WTC11 (cell line): ENCODE results near the gene TTC7B. TPM values are rescaled to one million over a fixed set of nuclear protein-coding genes. Genes with fewer than 3 reads are reported as not detected.

Source experiments
- ATAC-seq: fragments of 200-7000 bp; cut with Tn5 transposase; 2 replicates; pipeline ENCODE4 v1.10.0; 2021; ENCODE audit warnings: mild to moderate bottlenecking, moderate library complexity
- CTCF ChIA-PET: fragments of 300-600 bp; sonication (Branson Sonifier 250); formaldehyde crosslinking; loops from one replicate; lab custom pipeline; 2021; ENCODE audit warnings: antibody characterized with exemption; lab: Charles Lee
- POLR2A ChIA-PET: fragments of 350-600 bp; sonication (Branson Sonifier 250); formaldehyde crosslinking; loops from one replicate; lab custom pipeline; 2021; ENCODE audit warnings: antibody characterized with exemption; lab: Charles Lee
- DNase-seq: peaks from one replicate; pipeline ENCODE4 v3.0.0; 2021; ENCODE audit warnings: low spot score
- H3K27ac Mint-ChIP-seq: 2 replicates; pipeline ENCODE4 v1.8.0; 2021; ENCODE audit warnings: mixed read lengths
- H3K27me3 Mint-ChIP-seq: 2 replicates; pipeline ENCODE4 v1.8.0; 2021; ENCODE audit warnings: low read depth, mild to moderate bottlenecking, moderate library complexity, mixed read lengths
- H3K36me3 Mint-ChIP-seq: 2 replicates; pipeline ENCODE4 v1.8.0; 2021; ENCODE audit warnings: mixed read lengths
- H3K4me1 Mint-ChIP-seq: 2 replicates; pipeline ENCODE4 v1.8.0; 2022; ENCODE audit warnings: mixed read lengths
- H3K4me3 Mint-ChIP-seq: 2 replicates; pipeline ENCODE4 v1.8.0; 2021; ENCODE audit warnings: mild to moderate bottlenecking, moderate library complexity, mixed read lengths
- H3K9me3 Mint-ChIP-seq: 2 replicates; pipeline ENCODE4 v1.8.0; 2021; ENCODE audit warnings: mixed read lengths
- AFF4 ChIP-seq: sonication (generic); formaldehyde crosslinking; IDR thresholded peaks from 2 replicates; pipeline ENCODE4 v1.8.1; 2023; ENCODE audit warnings: mild to moderate bottlenecking, missing genetic modification reagents, borderline replicate concordance
- AR ChIP-seq: fragments of 250-450 bp; sonication (Bioruptor Pico); IDR thresholded peaks from 2 replicates; pipeline ENCODE4 v1.9.0; 2021; ENCODE audit warnings: mild to moderate bottlenecking
- CBFB ChIP-seq: sonication (generic); formaldehyde crosslinking; IDR thresholded peaks from 2 replicates; pipeline ENCODE4 v1.8.1; 2022; ENCODE audit warnings: mild to moderate bottlenecking, low read depth, missing genetic modification reagents
- CREB1 ChIP-seq: sonication (generic); formaldehyde crosslinking; IDR thresholded peaks from 2 replicates; pipeline ENCODE4 v1.8.0; 2023; ENCODE audit warnings: mild to moderate bottlenecking, missing genetic modification reagents
- HMGA2 ChIP-seq: fragments of 250-450 bp; sonication (Bioruptor Pico); IDR thresholded peaks from 2 replicates; pipeline ENCODE4 v1.4.0; 2021; ENCODE audit warnings: mild to moderate bottlenecking, moderate library complexity
- IRF1 ChIP-seq: sonication (generic); formaldehyde crosslinking; IDR thresholded peaks from 2 replicates; pipeline ENCODE4 v1.8.0; 2023; ENCODE audit warnings: missing genetic modification reagents
- JUN ChIP-seq: sonication (generic); formaldehyde crosslinking; IDR thresholded peaks from 2 replicates; pipeline ENCODE4 v1.8.0; 2023; ENCODE audit warnings: mild to moderate bottlenecking, missing genetic modification reagents
- MAX ChIP-seq: sonication (generic); formaldehyde crosslinking; IDR thresholded peaks from 2 replicates; pipeline ENCODE4 v1.8.0; 2022; ENCODE audit warnings: mild to moderate bottlenecking, missing genetic modification reagents
- MXD4 ChIP-seq: fragments of 250-450 bp; sonication (Bioruptor Pico); IDR thresholded peaks from 2 replicates; pipeline ENCODE4 v1.8.0; 2021; ENCODE audit warnings: mild to moderate bottlenecking, moderate library complexity, borderline replicate concordance
- NR1H2 ChIP-seq: sonication (generic); formaldehyde crosslinking; IDR thresholded peaks from 2 replicates; pipeline ENCODE4 v1.9.0; 2021; ENCODE audit warnings: mild to moderate bottlenecking, moderate library complexity, missing genetic modification reagents
- OVOL2 ChIP-seq: fragments of 250-450 bp; sonication (Bioruptor Pico); IDR thresholded peaks from 2 replicates; pipeline ENCODE4 v1.9.0; 2021; ENCODE audit warnings: mild to moderate bottlenecking, borderline replicate concordance
- SMAD4 ChIP-seq: sonication (generic); formaldehyde crosslinking; IDR thresholded peaks from 2 replicates; pipeline ENCODE4 v1.8.0; 2022; ENCODE audit warnings: mild to moderate bottlenecking, missing genetic modification reagents
- TCF7 ChIP-seq: sonication (generic); formaldehyde crosslinking; IDR thresholded peaks from 2 replicates; pipeline ENCODE4 v1.8.0; 2022; ENCODE audit warnings: mild to moderate bottlenecking, low read depth, missing genetic modification reagents, moderate library complexity
- TEAD4 ChIP-seq: sonication (generic); formaldehyde crosslinking; IDR thresholded peaks from 2 replicates; pipeline ENCODE4 v1.8.0; 2022; ENCODE audit warnings: mild to moderate bottlenecking, missing genetic modification reagents
- TP53 ChIP-seq: sonication (generic); formaldehyde crosslinking; IDR thresholded peaks from 2 replicates; pipeline ENCODE4 v1.8.1; 2023; ENCODE audit warnings: mild to moderate bottlenecking, missing genetic modification reagents
- USF1 ChIP-seq: sonication (generic); formaldehyde crosslinking; IDR thresholded peaks from 2 replicates; pipeline ENCODE4 v1.8.0; 2022; ENCODE audit warnings: mild to moderate bottlenecking, missing genetic modification reagents
- USF2 ChIP-seq: sonication (generic); formaldehyde crosslinking; IDR thresholded peaks from 2 replicates; pipeline ENCODE4 v1.8.1; 2023; ENCODE audit warnings: mild to moderate bottlenecking, missing genetic modification reagents, moderate library complexity
- ZBTB43 ChIP-seq: sonication (generic); formaldehyde crosslinking; IDR thresholded peaks from 2 replicates; pipeline ENCODE4 v1.8.1; 2023; ENCODE audit warnings: mild to moderate bottlenecking, missing genetic modification reagents
- ZNF263 ChIP-seq: sonication (generic); formaldehyde crosslinking; IDR thresholded peaks from 2 replicates; pipeline ENCODE4 v1.8.1; 2022; ENCODE audit warnings: low read depth, mild to moderate bottlenecking, moderate library complexity, missing genetic modification reagents
- ZNF423 ChIP-seq: fragments of 250-450 bp; sonication (Bioruptor Pico); IDR thresholded peaks from 2 replicates; pipeline ENCODE4 v2.1.2; 2022; ENCODE audit warnings: mild to moderate bottlenecking, moderate library complexity
- ZNF512 ChIP-seq: sonication (generic); formaldehyde crosslinking; IDR thresholded peaks from 2 replicates; pipeline ENCODE4 v1.8.1; 2022; ENCODE audit warnings: missing genetic modification reagents, borderline replicate concordance
- ZSCAN18 ChIP-seq: fragments of 250-450 bp; sonication (Bioruptor Pico); IDR thresholded peaks from 2 replicates; pipeline ENCODE4 v2.1.2; 2022; ENCODE audit warnings: mild to moderate bottlenecking, moderate library complexity
- total RNA-seq: library from RNA; stranded (reverse); gene quantifications from 3 replicates; pipeline ENCODE4 v1.2.3, GENCODE V29; 2021

The TTC7B gene
- total RNA-seq, 1 experiment from 2014 or later = 27.6 TPM

GRCh38 chr14:90659156-90659555 is 157.1 kb downstream of the TTC7B start:
- TF ChIP-seq ZNF263 (no peak), TEAD4 (CRISPR knock-in tag) (no peak), JUN (CRISPR knock-in tag) (no peak), AFF4 (no peak), USF1 (CRISPR knock-in tag) (no peak), ZNF512 (CRISPR knock-in tag) (no peak), TP53 (no peak), CREB1 (no peak), MAX (CRISPR knock-in tag) (no peak), NR1H2 (CRISPR knock-in tag) (no peak), SMAD4 (no peak), AR (CRISPR knock-in tag) (no peak), TCF7 (CRISPR knock-in tag) (no peak), MXD4 (CRISPR knock-in tag) (no peak), OVOL2 (CRISPR knock-in tag) (no peak), USF2 (CRISPR knock-in tag) (no peak)
- no peak overlapping the region for H3K4me3 Mint-ChIP-seq
- POLR2A ChIA-PET = no interaction called here
- H3K27ac Mint-ChIP-seq = no peak overlapping the region
- CTCF ChIA-PET = interaction anchor here (1.8 kb wide), 1 partner anchor 99 kb away, joined by 5 read pairs; no protein-coding TSS in a partner anchor
- ATAC-seq (no peak), DNase-seq (no peak)
- peaks cover 39% of the 10 kb centered on the region for H3K4me1 Mint-ChIP-seq
- no peaks in the 10 kb centered on the region; the same call in 1 of the 2 replicates for H3K27me3 Mint-ChIP-seq
- H3K9me3 Mint-ChIP-seq = no peaks in the 10 kb centered on the region
- H3K36me3 Mint-ChIP-seq = no peaks in the 10 kb centered on the region

- no peak overlapping the region for H3K27ac Mint-ChIP-seq
- POLR2A ChIA-PET = no interaction called here
- TF ChIP-seq CBFB (CRISPR knock-in tag) = no peak
- no peak for TF ChIP-seq USF1 (CRISPR knock-in tag)
- no peak for TF ChIP-seq HMGA2 (CRISPR knock-in tag)
- TF ChIP-seq ZNF423 = no peak
- no peak for TF ChIP-seq ZSCAN18 (CRISPR knock-in tag)
- TF ChIP-seq IRF1 = no peak
- TF ChIP-seq ZBTB43 (CRISPR knock-in tag) = no peak
These were observed 157.7 kb downstream of the TTC7B start for GRCh38 chr14:90658541-90658967.

More at GRCh38 chr14:90658541-90658967, 157.7 kb downstream of the TTC7B start:
- Mint-ChIP-seq H3K4me3 (no peak overlapping the region), H3K36me3 (no peaks in the 10 kb centered on the region), H3K4me1 (peaks cover 36% of the 10 kb centered on the region), H3K27me3 (no peaks in the 10 kb centered on the region; the same call in 1 of the 2 replicates), H3K9me3 (no peaks in the 10 kb centered on the region)
- DNase-seq = no peak
- CTCF ChIA-PET = interaction anchor here (1.8 kb wide), 1 partner anchor 100 kb away, joined by 5 read pairs; no protein-coding TSS in a partner anchor
- ATAC-seq = no peak
